Psoas muscle (tissue), 8 donors: ENCODE results near the gene HRH1. TPM values are rescaled to one million over a fixed set of nuclear protein-coding genes. Genes with fewer than 3 reads are reported as not detected.
A peak's percentile ranks its signal among the peaks of the same experiment; 100 is the strongest.

ENCODE experiments used
- ATAC-seq, 4 donors: fragments of 200-7000 bp; cut with Tn5 transposase; one replicate each; pipeline ENCODE4 v1.9.1; 2020; ENCODE audit warnings: moderate library complexity in 3 of 4, mild to moderate bottlenecking in 2 of 4
- DNase-seq, 2 donors: peaks; one replicate each; pipeline ENCODE4 v3.0.0-alpha.2; 2020
- H3K27ac ChIP-seq: fragments of 200-600 bp; one replicate; pipeline ENCODE4 v1.8.0; 2022
- H3K27me3 ChIP-seq, 3 donors: fragments of 200-600 bp in 1 of 3; one replicate each; pipeline versions ENCODE4 v1.6.1 to v1.8.0; 2013 to 2022; ENCODE audit warnings: low read length in 2 of 3, mild to moderate bottlenecking in 2 of 3, moderate library complexity in 1 of 3; ENCODE audit not compliant: insufficient read depth in 3 of 3
- H3K36me3 ChIP-seq, 2 donors: fragments of 200-600 bp in 1 of 2; one replicate each; pipeline versions ENCODE4 v1.6.1 to v1.8.0; 2013 to 2022; ENCODE audit warnings: low read depth in 1 of 2, mild to moderate bottlenecking in 1 of 2, moderate library complexity in 1 of 2; ENCODE audit not compliant: insufficient read depth in 1 of 2
- H3K4me1 ChIP-seq: fragments of 200-600 bp; one replicate; pipeline ENCODE4 v1.8.0; 2022
- H3K4me3 ChIP-seq: fragments of 200-600 bp; one replicate; pipeline ENCODE4 v1.8.0; 2022; ENCODE audit warnings: mild to moderate bottlenecking
- H3K9me3 ChIP-seq: fragments of 200-600 bp; one replicate; pipeline ENCODE4 v1.8.0; 2022
- WGBS, 3 donors: extraction: QIAGEN DNeasy Blood & Tissue Kit; methylation state at CpG; one replicate each; pipeline versions ENCODE4 v1.1.6 to v1.1.7; 2013; 5-methylcytosine and 5-hydroxymethylcytosine counted together
- intact Hi-C, 2 donors: fragments of 100-400 bp; cut with DNase I; formaldehyde crosslinking; loops; one replicate each; pipeline versions ENCODE4 v1.11.0 to v1.14.2; 2022
- polyA plus RNA-seq, 3 donors: library from polyadenylated mRNA; stranded (reverse); fragments of 200-250 nt; gene quantifications; one replicate each; pipeline ENCODE4 v1.2.3, GENCODE V29; 2013
- total RNA-seq, 4 donors: library from RNA; stranded (reverse); fragmentation: NEBNext Ultra II Directional in 2 of 4; extraction: Animal tissue kit (Norgen Biotek cat#: 25700) in 2 of 4; gene quantifications; one replicate each; pipeline versions ENCODE4 v1.2.1 to v1.2.4, GENCODE V29; 2021 to 2023
- TF ChIP-seq, protein P1 (sequence below): fragments of 200-600 bp; IDR thresholded peaks from one replicate; pipeline ENCODE4 v1.8.0; 2022; ENCODE audit warnings: antibody characterized with exemption
- donor health status: healthy with polysubstance abuse.
- donor health status: DM: no; HTN: no; CAD: no; lungs with moderate emphysema.
- donor health status: Bipolar disorder and iron deficiency.
- donor health status: healthy.
- donor health status: DM: yes; HTN: yes; CAD: no.
- donor health status: DM: no; HTN: no; CAD: no.
- donor health status: DM: no; HTN: no; CAD: no.
- donor health status: DM: yes; HTN: yes; CAD: no.

HRH1 gene
- total and polyA plus RNA-seq, 7 donors, result 0.29 to 1.5 (median 1.2) TPM

DNA sequence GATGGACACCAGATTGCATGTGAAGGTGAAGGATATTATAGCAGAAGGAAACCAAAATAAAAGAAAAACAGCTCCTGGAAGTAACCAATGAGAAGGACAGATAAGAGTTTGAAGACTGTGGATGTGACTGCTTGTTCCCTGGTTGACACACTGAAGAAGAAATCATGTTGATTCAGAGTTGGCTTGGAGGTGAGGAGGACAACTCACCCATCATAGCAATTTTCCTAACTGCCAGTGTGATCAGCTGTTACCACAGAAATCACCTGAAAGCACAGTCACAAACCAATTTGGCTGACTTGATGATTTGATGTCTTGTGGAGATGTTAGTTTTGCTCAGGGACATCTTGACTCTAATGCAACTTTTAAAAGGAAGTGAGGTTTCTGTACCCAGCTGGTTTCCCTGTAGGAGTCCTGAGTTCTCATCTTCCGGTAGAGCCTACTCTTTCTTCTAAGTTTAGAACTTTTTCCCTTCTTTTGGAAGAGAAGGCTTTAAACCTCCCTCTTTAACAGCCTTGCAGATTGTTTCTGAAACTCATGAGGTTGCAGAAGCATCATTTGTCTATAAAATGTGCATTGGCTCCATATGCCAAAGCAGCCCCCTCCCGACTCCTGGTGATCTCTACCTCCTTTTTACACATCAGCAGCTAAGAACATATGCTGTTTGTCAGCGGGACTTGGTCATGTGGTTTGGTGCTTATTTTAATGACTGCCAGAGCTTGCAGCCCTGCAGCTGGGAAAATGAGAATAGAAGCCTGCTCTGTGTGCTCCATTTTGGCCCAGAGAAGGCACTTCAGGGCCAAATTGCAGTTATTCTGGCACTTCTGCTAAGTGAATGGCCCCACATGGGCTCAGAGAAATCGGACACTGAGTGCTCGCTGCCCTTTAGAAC is 128.2 kb downstream of the HRH1 start:
- WGBS, 3 donors, result 18 to 24% (median 21%) methylated on average over 5 of the region's 5 CpGs
- peak; percentile 45 to 75 for DNase-seq
- intact Hi-C loops, result no loop called here
- Histone ChIP-seq H3K9me3 (no peaks in the 10 kb centered on the region), H3K27me3 (no peaks in the 10 kb centered on the region), H3K27ac (peak overlapping the region; percentile 76), H3K4me3 (peak overlapping the region; percentile 41), H3K4me1 (peaks cover 29% of the 10 kb centered on the region), H3K36me3 (peaks cover 0 to 37% of the 10 kb centered on the region in 2 donors)
- TF ChIP-seq, protein P1, sequence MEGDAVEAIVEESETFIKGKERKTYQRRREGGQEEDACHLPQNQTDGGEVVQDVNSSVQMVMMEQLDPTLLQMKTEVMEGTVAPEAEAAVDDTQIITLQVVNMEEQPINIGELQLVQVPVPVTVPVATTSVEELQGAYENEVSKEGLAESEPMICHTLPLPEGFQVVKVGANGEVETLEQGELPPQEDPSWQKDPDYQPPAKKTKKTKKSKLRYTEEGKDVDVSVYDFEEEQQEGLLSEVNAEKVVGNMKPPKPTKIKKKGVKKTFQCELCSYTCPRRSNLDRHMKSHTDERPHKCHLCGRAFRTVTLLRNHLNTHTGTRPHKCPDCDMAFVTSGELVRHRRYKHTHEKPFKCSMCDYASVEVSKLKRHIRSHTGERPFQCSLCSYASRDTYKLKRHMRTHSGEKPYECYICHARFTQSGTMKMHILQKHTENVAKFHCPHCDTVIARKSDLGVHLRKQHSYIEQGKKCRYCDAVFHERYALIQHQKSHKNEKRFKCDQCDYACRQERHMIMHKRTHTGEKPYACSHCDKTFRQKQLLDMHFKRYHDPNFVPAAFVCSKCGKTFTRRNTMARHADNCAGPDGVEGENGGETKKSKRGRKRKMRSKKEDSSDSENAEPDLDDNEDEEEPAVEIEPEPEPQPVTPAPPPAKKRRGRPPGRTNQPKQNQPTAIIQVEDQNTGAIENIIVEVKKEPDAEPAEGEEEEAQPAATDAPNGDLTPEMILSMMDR, result no peak
- peak; percentile 72 to 93 (median 88) for ATAC-seq

GRCh38 chr3:11283139-11283475 is 128.8 kb downstream of the HRH1 start:
- DNase-seq, result no peak
- H3K36me3 ChIP-seq, result peaks cover 0 to 37% of the 10 kb centered on the region in 2 donors
- H3K4me3 ChIP-seq, result peak overlapping the region; percentile 41
- H3K4me1 ChIP-seq, result peaks cover 35% of the 10 kb centered on the region
- H3K27me3 ChIP-seq, result no peaks in the 10 kb centered on the region
- H3K9me3 ChIP-seq, result no peaks in the 10 kb centered on the region
- H3K27ac ChIP-seq, result peak overlapping the region; percentile 76
- 21 to 22% (median 21%) methylated on average over 1 of the region's 1 CpG for WGBS, 3 donors
- no peak for ATAC-seq
- intact Hi-C loops, result no loop called here
- TF ChIP-seq, protein P1, result no peak

- Histone ChIP-seq H3K4me1 (peaks cover 44% of the 10 kb centered on the region), H3K27me3 (no peaks in the 10 kb centered on the region), H3K36me3 (peaks cover 0 to 30% of the 10 kb centered on the region in 2 donors), H3K27ac (no peak overlapping the region), H3K4me3 (no peak overlapping the region), H3K9me3 (no peaks in the 10 kb centered on the region)
- 97 to 99% (median 97%) methylated on average over 1 of the region's 1 CpG for WGBS, 3 donors
- intact Hi-C loops, result no loop called here
- TF ChIP-seq, protein P1, result no peak
- DNase-seq (no peak), ATAC-seq (no peak)
Measured at GRCh38 chr3:11284011-11284410, 129.7 kb downstream of the HRH1 start.

GRCh38 chr3:11285471-11285870 is 131.2 kb downstream of the HRH1 start:
- H3K27me3 ChIP-seq, result no peaks in the 10 kb centered on the region
- no peak overlapping the region for H3K4me3 ChIP-seq
- TF ChIP-seq, protein P1, result no peak
- no peaks in the 10 kb centered on the region for H3K9me3 ChIP-seq
- H3K27ac ChIP-seq, result no peak overlapping the region
- ATAC-seq (no peak), DNase-seq (no peak)
- H3K4me1 ChIP-seq, result peaks cover 52% of the 10 kb centered on the region
- intact Hi-C loops, result loop anchor here in 1 of 2 donors (5.0 kb wide), 1 partner anchor 128 kb away; no protein-coding TSS in a partner anchor
- WGBS, 3 donors, result 80 to 84% (median 83%) methylated on average over 2 of the region's 2 CpGs
- peaks cover 0 to 27% of the 10 kb centered on the region in 2 donors for H3K36me3 ChIP-seq
